SKM-1 treated with dmso at 0.1 percent for 144 hours (cell line): ENCODE measurements around the gene TTLL12.

Source experiments
- DNase-seq: peaks from one replicate; lab custom pipeline; 2025; ENCODE audit not compliant: unreplicated experiment; lab: John Stamatoyannopoulos, UW

The TTLL12 gene

GRCh38 chr22:43216738-43217137 lies 29.8 kb upstream of the TTLL12 start:
- no peak for DNase-seq

DNA sequence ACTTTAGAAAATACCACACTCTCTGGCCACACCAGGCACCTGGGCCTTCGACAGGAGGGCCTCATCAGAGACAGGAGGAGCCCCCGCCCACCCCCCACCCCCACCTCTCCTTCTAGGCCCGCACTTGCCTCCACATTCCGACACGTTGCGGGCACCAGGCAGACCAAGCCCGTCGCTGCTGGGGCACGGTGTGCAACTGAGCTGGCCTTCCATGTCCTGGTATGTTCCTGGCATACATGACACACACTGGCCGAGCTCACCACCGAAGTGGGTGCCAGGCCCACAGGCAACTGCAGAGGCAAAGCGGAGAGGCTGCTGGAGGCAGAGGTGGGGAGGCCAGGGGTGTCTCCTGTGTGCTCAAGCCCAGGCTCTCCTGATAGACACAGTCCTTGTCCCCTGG lies 27.0 kb upstream of the TTLL12 start:
- DNase-seq: no peak

DNA sequence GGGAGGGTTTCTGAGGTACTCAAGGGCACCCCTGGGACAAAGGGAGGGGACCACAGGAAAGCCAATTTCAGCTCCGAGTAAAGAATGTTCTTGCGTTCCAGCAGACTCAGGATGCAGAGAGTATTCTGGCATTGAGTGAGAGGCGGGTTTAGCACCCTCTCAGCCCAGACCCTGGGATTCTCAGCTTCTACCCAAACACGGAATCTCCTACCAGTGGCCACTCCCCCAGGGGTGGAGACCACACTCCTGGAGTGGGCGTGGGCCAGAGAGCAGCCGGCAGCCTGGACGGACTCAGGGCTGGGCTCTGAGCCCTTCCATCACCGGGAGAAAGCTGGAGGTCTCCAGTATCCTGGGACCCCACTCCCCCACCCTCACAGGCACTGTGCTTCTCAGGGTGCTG lies 26.1 kb upstream of the TTLL12 start:
- no peak for DNase-seq

GRCh38 chr22:43212434-43212952 lies 25.6 kb upstream of the TTLL12 start:
- DNase-seq: no peak

GRCh38 chr22:43211941-43212433 lies 25.1 kb upstream of the TTLL12 start:
- DNase-seq: no peak

DNA sequence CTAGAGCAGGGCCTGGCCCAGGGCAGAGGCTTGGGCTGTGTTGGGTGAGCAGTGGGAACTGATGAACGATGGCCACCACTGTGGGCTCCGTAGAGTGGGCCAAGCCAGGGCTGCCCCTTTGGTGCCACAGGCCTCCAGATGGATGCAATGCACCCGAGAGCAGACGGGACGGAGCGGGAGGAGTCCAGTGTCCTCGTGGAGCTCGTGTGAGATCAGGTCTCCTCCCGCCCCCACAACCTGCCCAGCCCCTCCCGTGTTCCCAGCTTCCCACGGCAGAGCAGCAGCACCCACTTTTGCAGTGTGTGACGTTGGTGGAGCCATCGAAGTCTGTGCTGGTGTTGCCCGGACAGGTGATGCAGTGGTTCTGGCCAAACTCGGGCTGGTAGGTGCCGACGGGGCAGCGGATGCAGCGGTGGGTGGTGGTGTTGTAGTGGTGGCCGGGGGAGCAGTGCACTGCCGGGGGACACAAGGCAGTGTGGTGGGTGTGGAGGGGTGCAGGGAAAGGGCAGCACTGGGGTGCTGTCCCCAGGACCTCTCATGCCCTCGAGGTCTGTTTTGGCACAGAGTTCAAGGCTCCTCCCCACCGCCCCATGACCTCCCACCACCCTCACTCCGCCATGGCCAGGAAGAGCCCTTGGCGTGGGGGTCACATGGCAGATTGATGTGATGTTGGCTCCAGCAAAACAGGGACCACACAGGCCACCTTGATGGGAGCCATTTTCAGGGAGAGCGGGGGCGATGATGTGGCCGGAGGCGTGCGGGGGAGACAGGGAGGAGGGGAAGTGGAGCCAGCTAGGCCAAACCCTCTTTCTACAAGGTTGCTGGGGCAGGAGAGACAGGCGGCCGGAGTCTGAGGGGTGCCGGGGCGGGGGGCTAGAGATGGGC lies 23.9 kb upstream of the TTLL12 start:
- DNase-seq: no peak

GRCh38 chr22:43209971-43210370 lies 23.0 kb upstream of the TTLL12 start:
- DNase-seq: no peak

DNA sequence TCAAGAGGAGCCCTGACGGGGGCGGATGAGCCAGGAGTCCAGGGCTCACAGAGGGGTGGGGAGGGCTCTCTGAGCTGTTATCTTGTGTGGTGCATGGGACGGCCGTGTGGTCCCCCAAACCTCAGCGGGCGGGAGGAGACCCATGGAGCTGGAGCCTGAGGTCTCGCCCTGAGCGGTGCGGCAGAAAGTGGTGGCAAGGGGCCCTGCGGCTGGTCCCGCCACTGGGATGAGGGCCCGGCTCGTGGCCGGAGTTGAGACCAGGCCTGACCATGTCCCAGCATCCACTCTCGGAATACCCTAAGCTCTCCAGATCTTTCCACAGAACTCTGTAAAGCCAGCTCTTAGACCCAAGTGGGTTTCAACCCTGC lies 22.6 kb upstream of the TTLL12 start:
- no peak for DNase-seq

DNA sequence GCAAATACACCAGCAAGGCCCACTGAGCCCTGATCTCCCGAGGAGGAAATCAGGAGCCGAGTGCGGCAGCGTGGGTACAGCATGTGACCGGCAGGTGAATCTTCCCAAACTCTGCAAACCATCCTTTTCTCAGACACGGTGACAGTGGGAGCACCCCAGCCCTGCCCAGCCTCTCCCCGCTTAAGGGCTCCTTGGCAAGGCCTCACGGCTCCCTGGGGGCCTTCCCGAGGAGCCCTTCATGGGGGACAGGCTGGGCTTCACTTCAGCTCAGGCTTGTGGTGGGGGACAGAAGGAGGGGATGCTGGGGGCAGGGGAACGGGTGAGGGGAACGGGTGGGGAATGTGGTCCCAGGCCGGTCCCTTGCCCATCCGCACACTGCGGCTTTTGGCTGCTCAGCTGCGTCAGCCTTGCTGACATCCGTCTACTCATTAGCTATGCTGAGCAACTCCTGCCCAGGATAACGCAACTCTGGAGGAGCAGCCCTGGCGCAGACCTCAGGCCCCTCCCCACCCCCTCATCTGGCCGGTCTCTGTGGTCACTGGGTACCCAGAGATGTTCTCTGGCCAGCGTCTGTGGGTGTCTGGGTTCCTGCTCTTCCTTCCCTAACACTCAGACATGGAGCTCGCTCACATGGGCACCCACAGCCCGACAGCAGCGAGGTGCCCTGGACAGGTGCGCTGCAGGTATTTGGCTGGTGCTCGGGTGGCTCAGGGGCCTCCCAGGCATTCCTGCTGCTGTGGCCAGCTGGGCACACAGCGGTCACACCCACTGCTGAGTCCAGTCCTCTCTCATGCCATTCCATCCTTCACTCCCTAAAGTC lies 22.0 kb upstream of the TTLL12 start:
- DNase-seq: no peak

GRCh38 chr22:43207849-43208702 lies 21.1 kb upstream of the TTLL12 start:
- no peak for DNase-seq

- DNase-seq: no peak
Observed at GRCh38 chr22:43207386-43207785, 20.5 kb upstream of the TTLL12 start.

- no peak for DNase-seq
Observed at GRCh38 chr22:43206509-43207161, 19.7 kb upstream of the TTLL12 start.

- no peak for DNase-seq
Observed at GRCh38 chr22:43205748-43206508, 19.0 kb upstream of the TTLL12 start.

- no peak for DNase-seq
Observed at GRCh38 chr22:43205261-43205691, 18.3 kb upstream of the TTLL12 start.

- no peak for DNase-seq
Observed at GRCh38 chr22:43203471-43203981, 16.6 kb upstream of the TTLL12 start.

DNA sequence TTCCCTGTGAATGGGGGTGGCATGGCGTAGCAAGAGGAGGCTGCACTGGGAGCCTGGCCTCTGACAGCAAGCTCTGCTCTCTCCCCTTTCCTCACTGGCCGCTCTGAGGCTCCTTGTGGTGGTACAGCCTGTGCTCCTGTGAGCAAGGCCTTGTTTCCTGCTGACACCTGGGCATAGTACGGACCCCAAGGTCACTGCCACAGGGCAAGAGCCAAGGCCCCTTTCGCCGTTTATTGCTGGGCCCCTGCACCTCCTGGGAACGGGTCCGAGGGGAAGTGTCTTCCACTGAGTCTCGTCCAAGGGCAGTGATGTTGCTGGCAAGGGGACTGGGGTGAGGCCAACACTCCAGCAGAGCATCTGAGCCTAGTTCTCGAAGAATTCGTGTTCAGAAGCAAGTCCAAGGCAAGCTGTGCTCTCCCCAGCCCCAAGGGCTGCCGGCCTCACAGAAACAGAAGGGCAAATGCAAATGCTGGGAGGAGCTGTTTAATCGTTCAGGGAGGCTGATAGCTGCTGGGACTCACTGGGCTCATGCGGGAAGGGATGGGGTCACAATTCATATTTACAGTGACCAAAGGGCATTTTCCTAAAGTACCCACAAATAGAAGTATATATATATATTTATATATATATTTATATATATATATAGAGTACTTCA lies 15.9 kb upstream of the TTLL12 start:
- DNase-seq: no peak

DNA sequence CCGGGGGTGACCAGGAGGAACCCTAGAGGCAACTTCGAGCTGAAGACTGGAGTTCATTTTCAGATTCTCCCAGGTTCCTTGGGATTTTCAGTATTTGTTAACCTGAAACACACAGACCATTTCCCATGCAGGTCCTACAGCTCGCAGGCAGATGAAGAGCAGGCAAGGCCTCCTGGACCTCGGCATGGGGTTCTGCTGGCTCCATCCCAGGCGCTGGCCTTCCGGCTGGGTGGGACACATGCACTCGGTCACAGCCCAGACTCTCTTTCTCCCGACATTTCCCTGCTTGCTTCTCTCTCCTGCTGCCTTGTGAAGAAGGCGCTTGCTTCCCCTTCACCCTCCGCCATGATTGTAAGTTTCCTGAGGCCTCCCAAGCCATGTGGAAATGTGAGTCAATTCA lies 15.4 kb upstream of the TTLL12 start:
- no peak for DNase-seq

DNA sequence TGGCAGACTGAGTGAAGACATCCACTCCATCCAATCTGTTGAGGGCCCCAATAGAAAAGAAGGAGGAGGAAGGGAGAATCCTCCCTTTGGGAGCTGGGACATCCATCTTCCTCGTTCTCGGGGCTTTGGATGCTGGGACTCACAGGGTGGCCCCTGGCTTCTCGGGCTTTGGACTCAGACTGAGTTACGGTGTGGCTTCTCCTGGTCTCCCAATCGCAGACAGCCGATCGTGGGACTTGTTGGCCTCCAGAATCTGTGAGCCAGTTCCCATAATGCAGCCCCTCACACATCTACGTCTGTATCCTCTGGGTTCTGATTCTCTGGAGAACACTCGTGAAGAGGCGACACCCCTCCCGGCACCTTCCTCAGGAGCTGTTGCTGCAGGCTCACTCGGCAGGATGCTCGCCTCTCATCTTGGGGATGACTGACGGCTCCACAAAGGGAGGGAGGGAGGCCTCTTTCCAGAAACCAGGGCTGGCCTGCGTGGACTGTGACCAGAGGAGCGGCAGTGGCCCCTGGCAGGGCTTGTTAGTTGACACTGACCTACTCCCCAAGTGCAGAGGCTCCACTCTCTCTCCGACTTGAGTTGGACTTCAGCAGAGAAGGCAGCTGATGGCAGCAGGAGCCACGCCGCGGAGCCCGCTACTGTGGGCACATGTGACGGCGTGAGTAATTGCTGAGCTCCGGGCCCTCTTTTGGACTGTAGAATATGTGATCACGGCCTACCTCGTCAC lies 14.7 kb upstream of the TTLL12 start:
- DNase-seq: no peak
